Keratinocyte (primary cell): Measurements from ENCODE around the gene PRSS36. TPM values are rescaled to one million over a fixed set of nuclear protein-coding genes. Genes with fewer than 3 reads are reported as not detected.

Experiments used
- DNase-seq: peaks from one replicate; pipeline ENCODE4 v3.0.0-alpha.2; 2011; ENCODE audit warnings: low read depth, missing footprints, low spot score
- FAIRE-seq: peaks from 2 replicates; lab custom pipeline; 2011; peaks lifted over from hg19 to GRCh38; lab: Jason Lieb, UNC
- H2AFZ ChIP-seq: 2 replicates; pipeline ENCODE4 v1.6.0; 2012; ENCODE audit warnings: low read length, control low read depth, inconsistent platforms; ENCODE audit not compliant: control insufficient read depth
- H3K27ac ChIP-seq: 2 replicates; pipeline ENCODE4 v1.5.1; 2011; ENCODE audit warnings: low read length; ENCODE audit not compliant: control insufficient read depth, insufficient read depth
- H3K27me3 ChIP-seq: 3 replicates; pipeline ENCODE4 v1.6.0; 2011; ENCODE audit warnings: low read length; ENCODE audit not compliant: control insufficient read depth, insufficient read depth; ENCODE audit errors: extremely low read depth
- H3K36me3 ChIP-seq, 2 experiments: 2 replicates in 1 of 2; 3 replicates in 1 of 2; pipeline ENCODE4 v1.5.1; 2011; ENCODE audit warnings: low read length in 2 of 2, mild to moderate bottlenecking in 1 of 2; ENCODE audit not compliant: control insufficient read depth in 2 of 2, insufficient read depth in 2 of 2; ENCODE audit errors: extremely low read depth in 1 of 2
- H3K4me1 ChIP-seq: 3 replicates; pipeline ENCODE4 v1.5.1; 2011; ENCODE audit warnings: low read length; ENCODE audit not compliant: control insufficient read depth, insufficient read depth; ENCODE audit errors: extremely low read depth
- H3K4me2 ChIP-seq: 3 replicates; pipeline ENCODE4 v1.6.0; 2011; ENCODE audit warnings: low read depth, low read length; ENCODE audit not compliant: control insufficient read depth, insufficient read depth; ENCODE audit errors: extremely low read depth
- H3K4me3 ChIP-seq, 3 experiments: fragments of 200-600 bp in 1 of 3; sonication (generic) in 1 of 3; 2 replicates in 2 of 3; 3 replicates in 1 of 3; pipeline ENCODE4 v1.5.1; 2011 to 2016; ENCODE audit warnings: low read length in 3 of 3, mild to moderate bottlenecking in 3 of 3, control low read depth in 2 of 3, inconsistent platforms in 1 of 3, low read depth in 1 of 3, mixed read lengths in 1 of 3, mixed run types in 1 of 3, moderate library complexity in 1 of 3; ENCODE audit not compliant: control insufficient read depth in 2 of 3, insufficient read depth in 2 of 3; ENCODE audit errors: extremely low read depth in 1 of 3
- H3K79me2 ChIP-seq: 2 replicates; pipeline ENCODE4 v1.6.0; 2012; ENCODE audit warnings: low read length; ENCODE audit not compliant: control insufficient read depth, insufficient read depth
- H3K9ac ChIP-seq: 3 replicates; pipeline ENCODE4 v1.6.0; 2011; ENCODE audit warnings: low read length; ENCODE audit not compliant: control insufficient read depth, insufficient read depth; ENCODE audit errors: extremely low read depth
- H3K9me1 ChIP-seq: 3 replicates; pipeline ENCODE4 v1.6.0; 2011; ENCODE audit warnings: low read length; ENCODE audit not compliant: control insufficient read depth, insufficient read depth; ENCODE audit errors: extremely low read depth
- H3K9me3 ChIP-seq: 2 replicates; pipeline ENCODE4 v1.5.1; 2012; ENCODE audit warnings: low read depth, low read length; ENCODE audit not compliant: control insufficient read depth
- H4K20me1 ChIP-seq: 3 replicates; pipeline ENCODE4 v1.6.0; 2011; ENCODE audit warnings: low read length; ENCODE audit not compliant: control insufficient read depth, insufficient read depth; ENCODE audit errors: extremely low read depth
- CTCF ChIP-seq, 3 experiments: IDR thresholded peaks in 1 of 3; conservative IDR thresholded peaks in 1 of 3; optimal IDR thresholded peaks in 1 of 3; 2 replicates in 2 of 3; 3 replicates in 1 of 3; pipeline versions ENCODE3 to v1.5.1; 2011; ENCODE audit warnings: low read length in 3 of 3, mild to moderate bottlenecking in 3 of 3, moderate library complexity in 2 of 3, control low read depth in 1 of 3, inconsistent platforms in 1 of 3; ENCODE audit not compliant: insufficient read depth in 2 of 3; ENCODE audit errors: extremely low read depth in 1 of 3
- EZH2 ChIP-seq: IDR thresholded peaks from one replicate; pipeline ENCODE4 v1.6.1; 2012; ENCODE audit warnings: inconsistent platforms, mild to moderate bottlenecking, low read length, moderate library complexity
- dilution Hi-C: fragments of 300-500 bp; cut with MboI; formaldehyde crosslinking; loops from one replicate; pipeline ENCODE4 v1.7.0; 2020; ENCODE audit warnings: low sequenced_read_pairs; ENCODE audit not compliant: extremely low pct_ligation_motif_present
- polyA plus RNA-seq, 5 experiments: library from polyadenylated mRNA; depleted of rRNA in 3 of 5; stranded (reverse) in 3 of 5; stranded (forward) in 1 of 5; unstranded in 1 of 5; fragments of >200 nt; gene quantifications; 1 replicate in 1 of 5; 2 replicates in 3 of 5; 3 replicates in 1 of 5; pipeline versions ENCODE4 v1.2.1 to v1.2.3, GENCODE V29; 2011 to 2012; ENCODE audit warnings: missing spikeins in 2 of 5, low read depth in 1 of 5, low replicate concordance in 1 of 5

The PRSS36 gene
- polyA plus RNA-seq, 1 donor (not counting 4 experiments of a cell fraction or from before 2014, with no cell fraction given): 0.43 TPM

- no peaks in the 10 kb centered on the region for H3K27me3 ChIP-seq
- no peak overlapping the region for H2AFZ ChIP-seq
- no peak for FAIRE-seq
- no peaks in the 10 kb centered on the region for H3K79me2 ChIP-seq
- H3K4me1 ChIP-seq: no peaks in the 10 kb centered on the region
- dilution Hi-C loops: no loop called here
- H4K20me1 ChIP-seq: no peaks in the 10 kb centered on the region
- no peaks in the 10 kb centered on the region for H3K9me3 ChIP-seq
- no peak overlapping the region for H3K9ac ChIP-seq
- no peak overlapping the region for H3K4me3 ChIP-seq
- no peak for TF ChIP-seq EZH2
- TF ChIP-seq CTCF (optimal IDR thresholded peaks at IDR 0.05 in 1 of 3, IDR thresholded peaks at IDR 0.05 in 1 of 3, conservative IDR thresholded peaks at IDR 0.05 in 1 of 3; ENCODE audit: extremely low read depth in 1 of 3, insufficient read depth in 2 of 3, low read length in 3 of 3): no peak
- H3K36me3 ChIP-seq: no peaks in the 10 kb centered on the region
- no peak overlapping the region for H3K27ac ChIP-seq
- no peaks in the 10 kb centered on the region for H3K9me1 ChIP-seq
- no peak for DNase-seq
- H3K4me2 ChIP-seq: no peak overlapping the region
These were observed 49.8 kb downstream of the PRSS36 start for GRCh38 chr16:31099860-31100638.

GRCh38 chr16:31094424-31095120 is 55.3 kb downstream of the PRSS36 start, which contains the start of gene VKORC1:
TSS of gene VKORC1 (minus strand) at chr16:31094797. CDS start at chr16:31094729, 68 bp downstream.
- peak within 1 kb of the TSS; percentile 93 for H2AFZ ChIP-seq
- peak; percentile 88 for DNase-seq
- H3K4me3 ChIP-seq: peak within 1 kb of the TSS; percentile 73 to 92 (median 92)
- H3K27ac ChIP-seq: peak within 1 kb of the TSS; percentile 82
- peak within 1 kb of the TSS; percentile 90 for H3K4me2 ChIP-seq
- H3K27me3 ChIP-seq: no peaks in the 10 kb centered on the region
- H4K20me1 ChIP-seq: no peaks in the 10 kb centered on the region
- FAIRE-seq: peak; percentile 20
- no peak for TF ChIP-seq EZH2
- TF ChIP-seq CTCF (optimal IDR thresholded peaks at IDR 0.05 in 1 of 3, IDR thresholded peaks at IDR 0.05 in 1 of 3, conservative IDR thresholded peaks at IDR 0.05 in 1 of 3; ENCODE audit: extremely low read depth in 1 of 3, insufficient read depth in 2 of 3, low read length in 3 of 3): peak in 1 of 3 experiments; percentile 0
- dilution Hi-C loops: no loop called here
- H3K36me3 ChIP-seq: peaks cover 4 to 7% of the 10 kb centered on the region in 2 experiments
- H3K79me2 ChIP-seq: peaks cover 22% of the 10 kb centered on the region
- H3K9me3 ChIP-seq: no peaks in the 10 kb centered on the region
- peaks cover 9% of the 10 kb centered on the region for H3K4me1 ChIP-seq
- no peaks in the 10 kb centered on the region for H3K9me1 ChIP-seq
- peak within 1 kb of the TSS; percentile 86 for H3K9ac ChIP-seq
